GM12892 (cell line): Measurements from ENCODE around the gene KCNH5.

Source experiments
- POLR2A ChIP-seq: IDR thresholded peaks from 2 replicates; pipeline ENCODE4 v1.6.1; 2011; ENCODE audit warnings: low read depth, low read length, control low read depth
- TAF1 ChIP-seq: IDR thresholded peaks from 2 replicates; pipeline ENCODE4 v1.6.1; 2011; ENCODE audit warnings: low read depth, mild to moderate bottlenecking, control low read depth, low read length, borderline replicate concordance

DNA sequence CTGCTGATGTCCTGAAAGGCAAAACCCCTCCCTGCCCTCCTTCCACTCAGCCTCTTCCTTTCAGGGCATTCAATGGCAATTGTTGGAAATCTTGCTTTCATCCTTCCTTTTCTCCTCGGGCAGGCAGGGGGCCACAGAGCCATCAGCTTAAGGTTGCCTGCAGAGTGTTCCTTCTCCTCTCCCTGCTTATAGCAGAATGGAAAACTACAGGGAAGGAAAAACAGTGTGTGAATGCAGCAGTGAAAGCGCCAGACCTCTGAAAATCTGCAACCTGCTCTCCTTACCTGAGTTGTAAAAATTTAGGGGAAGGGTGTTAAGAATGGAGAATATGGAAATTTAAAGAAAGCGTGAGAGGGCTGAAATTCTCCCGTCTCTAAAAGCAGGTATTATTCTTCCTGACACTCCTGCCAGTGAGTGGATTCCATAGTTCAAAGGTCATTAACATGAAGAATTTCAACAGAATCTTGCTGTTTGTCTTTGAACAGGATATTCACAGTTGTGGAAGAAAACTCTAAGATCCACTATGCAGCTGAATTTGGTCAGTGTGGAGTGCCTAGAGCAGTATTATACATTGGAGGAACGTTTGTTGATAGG is 348.8 kb downstream of the KCNH5 start:
- TF ChIP-seq POLR2A (no peak), TAF1 (no peak)
